OCI-LY3 (cell line): Measurements from ENCODE around the gene LRP1B.

Source experiments
- EZH2phosphoT487 ChIP-seq: fragments of 200-600 bp; shearing (Covaris generic); IDR thresholded peaks from 2 replicates; pipeline ENCODE4 v1.6.1; 2018; ENCODE audit warnings: antibody characterized with exemption, mixed run types, low read depth
- TF ChIP-seq, protein P1 (sequence below): fragments of 200-600, 300-600 bp; sonication (generic); IDR thresholded peaks from 2 replicates; pipeline ENCODE4 v1.5.1; 2014; ENCODE audit warnings: antibody characterized with exemption, low read length, low read depth

GRCh38 chr2:140603416-140603815, 1527.4 kb downstream of the LRP1B start:
- TF ChIP-seq EZH2phosphoT487 = no peak
- TF ChIP-seq, protein P1, sequence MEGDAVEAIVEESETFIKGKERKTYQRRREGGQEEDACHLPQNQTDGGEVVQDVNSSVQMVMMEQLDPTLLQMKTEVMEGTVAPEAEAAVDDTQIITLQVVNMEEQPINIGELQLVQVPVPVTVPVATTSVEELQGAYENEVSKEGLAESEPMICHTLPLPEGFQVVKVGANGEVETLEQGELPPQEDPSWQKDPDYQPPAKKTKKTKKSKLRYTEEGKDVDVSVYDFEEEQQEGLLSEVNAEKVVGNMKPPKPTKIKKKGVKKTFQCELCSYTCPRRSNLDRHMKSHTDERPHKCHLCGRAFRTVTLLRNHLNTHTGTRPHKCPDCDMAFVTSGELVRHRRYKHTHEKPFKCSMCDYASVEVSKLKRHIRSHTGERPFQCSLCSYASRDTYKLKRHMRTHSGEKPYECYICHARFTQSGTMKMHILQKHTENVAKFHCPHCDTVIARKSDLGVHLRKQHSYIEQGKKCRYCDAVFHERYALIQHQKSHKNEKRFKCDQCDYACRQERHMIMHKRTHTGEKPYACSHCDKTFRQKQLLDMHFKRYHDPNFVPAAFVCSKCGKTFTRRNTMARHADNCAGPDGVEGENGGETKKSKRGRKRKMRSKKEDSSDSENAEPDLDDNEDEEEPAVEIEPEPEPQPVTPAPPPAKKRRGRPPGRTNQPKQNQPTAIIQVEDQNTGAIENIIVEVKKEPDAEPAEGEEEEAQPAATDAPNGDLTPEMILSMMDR = no peak
